BJ (cell line): ENCODE measurements around the gene NCL. TPM values are rescaled to one million over a fixed set of nuclear protein-coding genes. Genes with fewer than 3 reads are reported as not detected.

Experiments
- CTCF ChIA-PET: fragments of 350-600 bp; formaldehyde crosslinking; extraction: SDS; loops from one replicate; lab custom pipeline; 2021; ENCODE audit warnings: antibody characterized with exemption, inconsistent platforms; lab: Yijun Ruan, JAX
- POLR2A ChIA-PET: fragments of 300-600 bp; sonication (Branson Sonifier 250); formaldehyde crosslinking; extraction: SDS; loops from one replicate; lab custom pipeline; 2021; ENCODE audit warnings: antibody characterized with exemption; lab: Charles Lee
- DNase-seq: peaks from one replicate; pipeline ENCODE4 v3.0.0-alpha.2; 2011; ENCODE audit warnings: low read depth
- H3K27me3 ChIP-seq: 2 replicates; pipeline ENCODE4 v1.6.0; 2011; ENCODE audit warnings: low read length; ENCODE audit not compliant: control insufficient read depth, insufficient read depth
- H3K36me3 ChIP-seq: 2 replicates; pipeline ENCODE4 v1.5.1; 2011; ENCODE audit warnings: low read length; ENCODE audit not compliant: control insufficient read depth, insufficient read depth
- H3K4me3 ChIP-seq: 2 replicates; pipeline ENCODE4 v1.5.1; 2011; ENCODE audit warnings: low read depth, mild to moderate bottlenecking, control low read depth, low read length
- polyA minus RNA-seq: library from RNA; depleted of rRNA, polyadenylated mRNA; stranded (reverse); fragments of >200 nt; gene quantifications from 2 replicates; pipeline ENCODE4 v1.2.3, GENCODE V29; 2011; rRNA and poly(A)+ RNA removed
- polyA plus RNA-seq: library from polyadenylated mRNA; depleted of rRNA; stranded (reverse); fragments of >200 nt; gene quantifications from 2 replicates; pipeline ENCODE4 v1.2.3, GENCODE V29; 2011; rRNA removed
- TF ChIP-seq, protein P1 (sequence below): IDR thresholded peaks from 2 replicates; pipeline ENCODE4 v1.5.1; 2011; ENCODE audit warnings: low read depth, mild to moderate bottlenecking, control low read depth, inconsistent platforms, low read length, moderate library complexity; ENCODE audit not compliant: insufficient read depth

NCL gene, protein sequence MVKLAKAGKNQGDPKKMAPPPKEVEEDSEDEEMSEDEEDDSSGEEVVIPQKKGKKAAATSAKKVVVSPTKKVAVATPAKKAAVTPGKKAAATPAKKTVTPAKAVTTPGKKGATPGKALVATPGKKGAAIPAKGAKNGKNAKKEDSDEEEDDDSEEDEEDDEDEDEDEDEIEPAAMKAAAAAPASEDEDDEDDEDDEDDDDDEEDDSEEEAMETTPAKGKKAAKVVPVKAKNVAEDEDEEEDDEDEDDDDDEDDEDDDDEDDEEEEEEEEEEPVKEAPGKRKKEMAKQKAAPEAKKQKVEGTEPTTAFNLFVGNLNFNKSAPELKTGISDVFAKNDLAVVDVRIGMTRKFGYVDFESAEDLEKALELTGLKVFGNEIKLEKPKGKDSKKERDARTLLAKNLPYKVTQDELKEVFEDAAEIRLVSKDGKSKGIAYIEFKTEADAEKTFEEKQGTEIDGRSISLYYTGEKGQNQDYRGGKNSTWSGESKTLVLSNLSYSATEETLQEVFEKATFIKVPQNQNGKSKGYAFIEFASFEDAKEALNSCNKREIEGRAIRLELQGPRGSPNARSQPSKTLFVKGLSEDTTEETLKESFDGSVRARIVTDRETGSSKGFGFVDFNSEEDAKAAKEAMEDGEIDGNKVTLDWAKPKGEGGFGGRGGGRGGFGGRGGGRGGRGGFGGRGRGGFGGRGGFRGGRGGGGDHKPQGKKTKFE
- polyA plus RNA-seq (76.9 and 111 TPM in 2 replicates), polyA minus RNA-seq (13.6 and 28.7 TPM in 2 replicates)

DNA sequence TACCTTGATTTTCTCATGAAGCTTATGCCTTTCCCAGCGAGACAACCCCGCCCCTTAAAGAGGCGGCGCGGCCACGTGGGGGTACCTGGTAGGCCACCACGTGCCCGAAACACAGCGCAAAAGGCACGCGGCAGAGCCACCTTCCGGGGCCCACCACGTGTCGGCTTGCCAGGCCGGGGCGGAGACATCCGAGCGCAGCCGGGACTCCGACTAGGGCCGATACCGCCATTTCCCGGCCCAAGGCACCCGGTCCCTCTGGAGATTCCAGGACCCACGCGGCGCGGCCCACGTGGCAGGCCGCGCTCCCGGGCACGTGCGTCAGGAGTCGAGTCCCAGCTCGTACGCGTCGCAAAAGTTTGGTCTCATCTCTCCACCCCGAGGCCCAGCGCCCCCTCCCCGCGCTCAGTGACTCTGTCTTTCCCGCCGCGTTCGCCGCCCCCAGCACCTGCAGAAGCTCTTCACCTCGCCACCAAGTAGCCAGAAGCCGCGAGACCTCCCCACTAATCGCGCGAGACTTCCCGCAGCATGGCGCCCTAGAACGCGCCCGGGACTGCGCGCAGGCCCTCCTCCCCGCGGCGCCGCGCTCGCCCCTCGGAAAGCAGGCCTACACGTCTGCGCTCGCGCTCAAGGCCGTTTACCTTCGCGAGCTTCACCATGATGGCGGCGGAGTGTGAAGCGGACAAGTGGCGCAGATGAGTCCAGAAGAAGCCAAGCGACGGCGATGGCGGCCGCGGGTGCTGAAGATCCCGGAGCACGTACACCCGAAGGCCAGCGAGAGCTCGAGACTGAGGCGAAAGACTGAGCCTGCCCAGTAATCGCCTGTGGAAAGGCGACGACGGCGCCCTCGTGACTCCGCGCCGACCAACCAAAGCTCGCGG is at the start of gene NCL:
Gene NCL, minus strand, starts transcription at position 787 of the 878 bp plus-strand sequence. Its CDS starts 131 bp downstream, at position 656.
- TF ChIP-seq, protein P1, sequence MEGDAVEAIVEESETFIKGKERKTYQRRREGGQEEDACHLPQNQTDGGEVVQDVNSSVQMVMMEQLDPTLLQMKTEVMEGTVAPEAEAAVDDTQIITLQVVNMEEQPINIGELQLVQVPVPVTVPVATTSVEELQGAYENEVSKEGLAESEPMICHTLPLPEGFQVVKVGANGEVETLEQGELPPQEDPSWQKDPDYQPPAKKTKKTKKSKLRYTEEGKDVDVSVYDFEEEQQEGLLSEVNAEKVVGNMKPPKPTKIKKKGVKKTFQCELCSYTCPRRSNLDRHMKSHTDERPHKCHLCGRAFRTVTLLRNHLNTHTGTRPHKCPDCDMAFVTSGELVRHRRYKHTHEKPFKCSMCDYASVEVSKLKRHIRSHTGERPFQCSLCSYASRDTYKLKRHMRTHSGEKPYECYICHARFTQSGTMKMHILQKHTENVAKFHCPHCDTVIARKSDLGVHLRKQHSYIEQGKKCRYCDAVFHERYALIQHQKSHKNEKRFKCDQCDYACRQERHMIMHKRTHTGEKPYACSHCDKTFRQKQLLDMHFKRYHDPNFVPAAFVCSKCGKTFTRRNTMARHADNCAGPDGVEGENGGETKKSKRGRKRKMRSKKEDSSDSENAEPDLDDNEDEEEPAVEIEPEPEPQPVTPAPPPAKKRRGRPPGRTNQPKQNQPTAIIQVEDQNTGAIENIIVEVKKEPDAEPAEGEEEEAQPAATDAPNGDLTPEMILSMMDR, result no peak
- H3K27me3 ChIP-seq, result no peaks in the 10 kb centered on the region
- POLR2A ChIA-PET, result interaction anchor here (0.7 to 1.4 kb wide), 3 partner anchors 9 to 373 kb away, joined by 3 to 7 read pairs (median 4); no protein-coding TSS in a partner anchor
- peaks cover 19% of the 10 kb centered on the region for H3K36me3 ChIP-seq
- H3K4me3 ChIP-seq, result peak within 1 kb of the TSS; percentile 80
- peak; percentile 86 for DNase-seq
- CTCF ChIA-PET, result interaction anchor here (0.9 to 1.8 kb wide), 4 partner anchors 9 to 246 kb away, joined by 3 to 9 read pairs (median 4); no protein-coding TSS in a partner anchor

- TF ChIP-seq, protein P1, result no peak
- CTCF ChIA-PET, result no interaction called here
- no peak for DNase-seq
Observed at GRCh38 chr2:231513746-231514224, 49.5 kb upstream of the NCL start.

GRCh38 chr2:231512222-231512621 is 47.9 kb upstream of the NCL start:
- Histone ChIP-seq H3K36me3 (no peaks in the 10 kb centered on the region), H3K4me3 (no peak overlapping the region), H3K27me3 (no peaks in the 10 kb centered on the region)
- POLR2A ChIA-PET, result no interaction called here
- CTCF ChIA-PET, result interaction anchor here (0.9 to 1.7 kb wide), 5 partner anchors 10 to 45 kb away, joined by 3 to 6 read pairs (median 4); no protein-coding TSS in a partner anchor
- DNase-seq, result no peak
- TF ChIP-seq, protein P1, result no peak

More at GRCh38 chr2:231513746-231514224, 49.5 kb upstream of the NCL start:
- Histone ChIP-seq H3K4me3 (peak overlapping the region; percentile 53), H3K27me3 (no peaks in the 10 kb centered on the region), H3K36me3 (no peaks in the 10 kb centered on the region)
- POLR2A ChIA-PET, result no interaction called here

GRCh38 chr2:231503766-231504165 is 39.5 kb upstream of the NCL start:
- Histone ChIP-seq H3K36me3 (no peaks in the 10 kb centered on the region), H3K4me3 (no peak overlapping the region), H3K27me3 (no peaks in the 10 kb centered on the region)
- CTCF ChIA-PET, result interaction anchor here (1.1 kb wide), 1 partner anchor 52 kb away, joined by 3 read pairs; no protein-coding TSS in a partner anchor
- POLR2A ChIA-PET, result no interaction called here
- DNase-seq, result no peak
- TF ChIP-seq, protein P1, result no peak
